ENCODE results near the gene NDST1. TPM values are rescaled to one million over a fixed set of nuclear protein-coding genes. Genes with fewer than 3 reads are reported as not detected.

Gene NDST1
- polyA plus RNA-seq, 1 experiment, result 52.2 TPM

DNA sequence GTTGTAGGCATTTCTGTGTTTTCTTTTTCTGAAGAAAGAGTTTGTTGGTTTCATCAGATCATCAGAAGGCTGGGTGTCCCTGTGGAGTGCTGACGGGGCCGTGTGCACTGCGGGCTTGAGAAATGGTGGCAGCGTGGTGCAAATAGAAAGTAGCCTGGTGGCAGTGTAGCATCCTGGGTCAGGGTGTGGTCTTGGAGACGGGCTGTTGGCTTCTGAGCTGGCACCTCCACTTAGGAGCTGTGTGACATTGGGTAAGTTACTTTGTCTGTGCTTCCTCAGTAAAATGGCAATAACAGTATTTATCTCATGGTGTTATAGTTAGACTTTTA is 10.0 kb upstream of the NDST1 start:
- Histone ChIP-seq H3K27ac (ENCODE audit: low read depth, low read length) (peak overlapping the region; percentile 91), H3K9me3 (ENCODE audit: control insufficient read depth, insufficient read depth, low read length) (no peaks in the 10 kb centered on the region), H3K4me3 (ENCODE audit: low read depth, low read length) (peak overlapping the region; percentile 47), H3K27me3 (ENCODE audit: control insufficient read depth, insufficient read depth, low read length) (no peaks in the 10 kb centered on the region)
- no peak for DNase-seq (ENCODE audit: low read depth, low spot score)
- CTCF ChIA-PET, result interaction anchor here (0.9 to 2.9 kb wide), 4 partner anchors 18 to 164 kb away, joined by 3 to 11 read pairs (median 4); no protein-coding TSS in a partner anchor
- POLR2A ChIA-PET, result interaction anchor here (0.6 to 2.1 kb wide), 14 partner anchors 9 to 1243 kb away, joined by 3 to 19 read pairs (median 4); partner anchors contain the start of gene RPS14
- TF ChIP-seq, protein P1, sequence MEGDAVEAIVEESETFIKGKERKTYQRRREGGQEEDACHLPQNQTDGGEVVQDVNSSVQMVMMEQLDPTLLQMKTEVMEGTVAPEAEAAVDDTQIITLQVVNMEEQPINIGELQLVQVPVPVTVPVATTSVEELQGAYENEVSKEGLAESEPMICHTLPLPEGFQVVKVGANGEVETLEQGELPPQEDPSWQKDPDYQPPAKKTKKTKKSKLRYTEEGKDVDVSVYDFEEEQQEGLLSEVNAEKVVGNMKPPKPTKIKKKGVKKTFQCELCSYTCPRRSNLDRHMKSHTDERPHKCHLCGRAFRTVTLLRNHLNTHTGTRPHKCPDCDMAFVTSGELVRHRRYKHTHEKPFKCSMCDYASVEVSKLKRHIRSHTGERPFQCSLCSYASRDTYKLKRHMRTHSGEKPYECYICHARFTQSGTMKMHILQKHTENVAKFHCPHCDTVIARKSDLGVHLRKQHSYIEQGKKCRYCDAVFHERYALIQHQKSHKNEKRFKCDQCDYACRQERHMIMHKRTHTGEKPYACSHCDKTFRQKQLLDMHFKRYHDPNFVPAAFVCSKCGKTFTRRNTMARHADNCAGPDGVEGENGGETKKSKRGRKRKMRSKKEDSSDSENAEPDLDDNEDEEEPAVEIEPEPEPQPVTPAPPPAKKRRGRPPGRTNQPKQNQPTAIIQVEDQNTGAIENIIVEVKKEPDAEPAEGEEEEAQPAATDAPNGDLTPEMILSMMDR (IDR thresholded peaks at IDR 0.05; ENCODE audit: low read depth, low read length), result no peak

DNA sequence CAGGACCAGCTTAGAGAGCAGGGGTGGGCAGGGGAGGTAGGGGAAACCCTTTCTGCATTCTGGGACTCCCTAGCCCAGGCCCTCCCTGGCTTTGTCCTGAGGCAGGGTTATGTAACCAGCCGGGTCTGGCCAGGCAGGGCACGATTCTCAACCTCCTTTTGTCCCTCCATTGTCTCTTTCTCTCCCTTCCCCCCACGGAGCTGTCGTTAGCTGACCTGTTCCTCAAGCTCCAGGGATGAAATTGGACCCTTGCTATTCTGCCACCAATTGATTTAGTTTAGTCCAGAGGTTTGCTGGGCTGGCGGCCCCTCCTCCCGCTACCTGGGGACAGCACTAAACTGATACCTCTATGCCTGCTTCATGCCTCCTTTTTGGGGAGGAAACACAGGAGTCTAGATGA is 9.4 kb upstream of the NDST1 start:
- Histone ChIP-seq H3K27me3 (ENCODE audit: control insufficient read depth, insufficient read depth, low read length) (no peaks in the 10 kb centered on the region), H3K9me3 (ENCODE audit: control insufficient read depth, insufficient read depth, low read length) (no peaks in the 10 kb centered on the region), H3K4me3 (ENCODE audit: low read depth, low read length) (peak overlapping the region; percentile 47), H3K27ac (ENCODE audit: low read depth, low read length) (peak overlapping the region; percentile 91)
- ChIA-PET POLR2A (interaction anchor here (1.0 to 2.1 kb wide), 7 partner anchors 9 to 49 kb away, joined by 3 to 19 read pairs (median 5); partner anchors contain the start of gene RPS14), CTCF (interaction anchor here (0.9 to 2.9 kb wide), 4 partner anchors 18 to 163 kb away, joined by 3 to 11 read pairs (median 4); no protein-coding TSS in a partner anchor)
- DNase-seq (ENCODE audit: low read depth, low spot score), result no peak
- TF ChIP-seq, protein P1 (IDR thresholded peaks at IDR 0.05; ENCODE audit: low read depth, low read length), result no peak

DNA sequence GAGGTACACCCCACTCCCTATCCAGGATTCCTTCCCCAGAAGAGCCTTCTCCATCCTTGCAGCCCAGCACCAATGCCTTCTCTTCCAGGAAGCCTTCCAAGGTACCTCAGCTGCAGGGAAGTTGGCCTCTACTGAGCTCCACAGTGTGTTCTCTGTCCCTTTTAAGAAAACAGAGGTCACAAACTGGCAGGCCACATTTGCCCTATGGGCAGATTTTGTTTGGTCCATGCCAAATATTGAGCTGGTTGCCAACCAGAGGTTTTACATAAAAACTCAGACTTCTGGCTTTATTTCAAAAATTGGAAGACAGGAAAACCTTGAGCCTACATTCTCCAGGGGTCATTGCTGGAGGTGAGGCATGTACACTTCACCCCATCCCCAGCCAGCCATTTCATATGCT is 9.0 kb upstream of the NDST1 start:
- Histone ChIP-seq H3K27me3 (ENCODE audit: control insufficient read depth, insufficient read depth, low read length) (no peaks in the 10 kb centered on the region), H3K9me3 (ENCODE audit: control insufficient read depth, insufficient read depth, low read length) (no peaks in the 10 kb centered on the region), H3K4me3 (ENCODE audit: low read depth, low read length) (peak overlapping the region; percentile 47; the same call in 1 of the 2 replicates), H3K27ac (ENCODE audit: low read depth, low read length) (no peak overlapping the region)
- no peak for DNase-seq (ENCODE audit: low read depth, low spot score)
- ChIA-PET POLR2A (interaction anchor here (1.8 to 1.9 kb wide), 2 partner anchors 10 to 17 kb away, joined by 5 to 19 read pairs; no protein-coding TSS in a partner anchor), CTCF (interaction anchor here (1.1 to 2.9 kb wide), 2 partner anchors 9 to 40 kb away, joined by 3 to 11 read pairs; no protein-coding TSS in a partner anchor)
- TF ChIP-seq, protein P1 (IDR thresholded peaks at IDR 0.05; ENCODE audit: low read depth, low read length), result no peak

DNA sequence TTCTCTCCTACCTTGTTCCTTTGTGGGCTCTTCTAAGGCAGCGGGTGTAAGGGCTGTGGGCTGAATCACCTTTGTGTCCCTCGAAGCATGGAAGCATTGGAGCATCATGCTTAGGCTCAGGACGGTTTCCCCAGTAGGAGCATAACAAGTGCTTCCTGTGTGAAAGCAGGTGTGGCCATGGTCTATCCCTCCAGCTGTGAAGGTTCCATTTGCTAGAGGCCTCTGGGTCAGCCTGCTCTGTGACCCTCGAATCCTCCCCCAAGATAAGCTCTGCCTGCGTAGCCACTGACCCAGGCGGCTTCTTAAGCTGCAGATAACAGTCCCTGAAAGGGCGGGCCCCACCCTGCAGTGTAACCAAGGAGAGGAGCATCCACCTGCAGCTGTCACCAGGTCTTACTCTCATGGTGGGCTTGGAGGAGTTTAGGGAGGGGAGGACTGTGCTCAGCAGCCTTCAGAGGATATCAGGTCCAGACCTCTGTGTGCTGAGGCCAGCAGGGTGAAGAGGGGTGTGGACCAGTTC is 8.4 kb upstream of the NDST1 start:
- ChIA-PET CTCF (interaction anchor here (1.0 to 2.9 kb wide), 3 partner anchors 9 to 40 kb away, joined by 3 to 11 read pairs (median 3); no protein-coding TSS in a partner anchor), POLR2A (no interaction called here)
- no peak for DNase-seq (ENCODE audit: low read depth, low spot score)
- Histone ChIP-seq H3K9me3 (ENCODE audit: control insufficient read depth, insufficient read depth, low read length) (no peaks in the 10 kb centered on the region), H3K27ac (ENCODE audit: low read depth, low read length) (no peak overlapping the region), H3K4me3 (ENCODE audit: low read depth, low read length) (no peak overlapping the region), H3K27me3 (ENCODE audit: control insufficient read depth, insufficient read depth, low read length) (no peaks in the 10 kb centered on the region)
- TF ChIP-seq, protein P1 (IDR thresholded peaks at IDR 0.05; ENCODE audit: low read depth, low read length), result no peak

DNA sequence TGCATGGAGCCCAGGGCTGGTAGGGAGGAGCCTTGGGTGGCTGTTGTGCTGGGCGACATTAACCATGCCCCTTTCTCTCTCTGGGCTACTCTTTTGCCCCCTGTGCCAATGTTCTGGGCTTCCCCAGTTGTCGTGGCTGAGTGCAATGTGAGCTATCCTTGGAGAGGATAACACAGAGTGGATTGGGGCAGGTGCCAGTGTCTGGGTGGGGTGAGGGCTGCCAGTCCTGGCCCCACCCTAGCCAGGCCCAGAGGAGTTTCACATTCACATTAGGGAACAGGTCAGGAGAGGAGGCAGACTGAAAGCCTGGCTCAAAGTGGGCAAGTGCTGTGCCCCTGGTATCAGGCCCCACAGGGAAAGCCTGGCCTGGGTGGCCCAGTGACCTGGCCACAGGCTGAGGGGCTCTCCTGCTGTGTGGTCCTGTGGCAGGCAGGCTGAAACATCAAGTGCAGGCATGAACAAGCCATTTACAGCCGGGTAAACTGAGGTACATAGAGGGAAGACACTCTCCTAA is 7.5 kb upstream of the NDST1 start:
- POLR2A ChIA-PET, result interaction anchor here (0.7 kb wide), 1 partner anchor 9 kb away, joined by 3 read pairs; no protein-coding TSS in a partner anchor
- H3K27ac ChIP-seq (ENCODE audit: low read depth, low read length), result no peak overlapping the region
- no peaks in the 10 kb centered on the region for H3K9me3 ChIP-seq (ENCODE audit: control insufficient read depth, insufficient read depth, low read length)
- no peaks in the 10 kb centered on the region for H3K27me3 ChIP-seq (ENCODE audit: control insufficient read depth, insufficient read depth, low read length)
- DNase-seq (ENCODE audit: low read depth, low spot score), result no peak
- TF ChIP-seq, protein P1 (IDR thresholded peaks at IDR 0.05; ENCODE audit: low read depth, low read length), result no peak
- CTCF ChIA-PET, result interaction anchor here (0.5 to 1.0 kb wide), 2 partner anchors 16 to 42 kb away, joined by 3 read pairs; no protein-coding TSS in a partner anchor
- no peak overlapping the region for H3K4me3 ChIP-seq (ENCODE audit: low read depth, low read length)
